GM21390 (cell line): ENCODE data around the gene NELFB.

ENCODE experiments used
- ATAC-seq: cut with Tn5 transposase; IDR thresholded peaks from one replicate; pipeline ENCODE4 v1.9.1; 2021; ENCODE audit not compliant: unreplicated experiment

Gene NELFB

DNA sequence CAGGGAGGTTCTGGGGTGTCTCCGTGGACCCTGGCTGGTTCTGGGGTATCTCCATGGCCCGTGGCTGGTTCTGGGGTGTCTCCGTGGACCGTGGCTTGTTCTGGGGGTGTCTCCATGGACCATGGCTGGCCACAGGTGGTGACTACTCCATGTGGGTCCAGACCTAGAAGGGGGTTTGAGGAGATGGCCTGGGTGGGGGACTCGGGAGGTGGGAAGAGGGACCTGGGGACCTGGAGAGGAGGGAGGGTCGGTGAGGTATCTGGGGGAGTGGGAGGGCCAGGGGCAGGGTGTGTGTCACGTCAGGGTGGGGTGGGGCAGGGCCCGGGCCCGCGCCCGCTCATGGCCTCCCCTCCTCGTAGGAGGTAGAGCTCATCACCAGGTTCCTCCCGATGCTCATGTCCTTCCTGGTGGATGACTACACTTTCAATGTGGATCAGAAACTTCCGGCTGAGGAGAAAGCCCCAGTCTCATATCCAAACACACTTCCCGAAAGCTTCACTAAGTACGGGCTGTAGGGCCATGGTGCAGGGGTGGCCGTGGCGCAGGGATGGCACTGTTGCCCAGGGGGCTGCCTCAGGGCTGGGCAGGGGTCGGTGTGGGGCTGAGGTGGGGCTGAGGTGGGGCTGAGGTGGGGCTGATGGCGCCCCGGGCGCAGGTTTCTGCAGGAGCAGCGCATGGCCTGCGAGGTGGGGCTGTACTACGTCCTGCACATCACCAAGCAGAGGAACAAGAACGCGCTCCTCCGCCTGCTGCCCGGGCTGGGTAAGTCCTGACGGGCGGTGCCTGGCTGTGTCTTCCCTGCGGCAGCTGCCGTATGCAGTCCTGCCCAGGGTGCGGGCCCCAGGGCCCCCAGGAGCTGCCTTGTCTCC is 11.7 kb downstream of the NELFB start:
- ATAC-seq, result no peak

GRCh38 chr9:137267933-137268355 is 12.8 kb downstream of the NELFB start:
- no peak for ATAC-seq

DNA sequence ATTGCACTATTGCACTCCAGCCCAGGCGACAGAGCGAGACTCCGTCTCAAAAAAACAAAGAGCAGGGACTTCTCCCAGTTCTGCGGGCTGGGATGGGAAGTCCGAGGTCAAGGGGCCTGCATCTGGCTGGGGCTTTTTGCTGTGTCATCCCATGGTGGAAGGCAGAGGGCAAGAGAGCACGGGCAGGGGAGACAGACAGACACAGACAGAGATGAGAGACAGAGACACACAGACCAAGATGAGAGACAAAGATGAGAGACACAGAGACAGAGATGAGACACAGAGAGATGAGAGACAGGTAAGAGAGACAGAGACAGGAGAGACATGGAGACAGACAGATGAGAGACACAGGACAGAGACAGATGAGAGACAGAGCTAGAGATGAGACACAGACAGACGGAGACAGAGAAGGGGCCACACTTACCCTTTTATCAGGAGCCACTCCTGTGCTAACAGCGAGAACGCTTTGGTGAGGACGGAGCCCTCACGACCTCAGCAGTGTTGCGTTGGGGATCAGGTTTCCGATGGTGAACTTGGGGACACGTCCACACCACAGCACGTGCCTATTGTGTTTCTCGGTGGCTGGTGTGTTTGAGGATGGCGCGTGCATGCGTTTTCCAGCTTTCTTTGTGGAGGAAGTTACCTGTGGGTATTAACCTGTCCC is 13.5 kb downstream of the NELFB start:
- no peak for ATAC-seq

GRCh38 chr9:137269231-137269772 is 14.2 kb downstream of the NELFB start:
- ATAC-seq, result no peak

- ATAC-seq, result no peak
Measured at GRCh38 chr9:137270929-137271695, 16.0 kb downstream of the NELFB start.

DNA sequence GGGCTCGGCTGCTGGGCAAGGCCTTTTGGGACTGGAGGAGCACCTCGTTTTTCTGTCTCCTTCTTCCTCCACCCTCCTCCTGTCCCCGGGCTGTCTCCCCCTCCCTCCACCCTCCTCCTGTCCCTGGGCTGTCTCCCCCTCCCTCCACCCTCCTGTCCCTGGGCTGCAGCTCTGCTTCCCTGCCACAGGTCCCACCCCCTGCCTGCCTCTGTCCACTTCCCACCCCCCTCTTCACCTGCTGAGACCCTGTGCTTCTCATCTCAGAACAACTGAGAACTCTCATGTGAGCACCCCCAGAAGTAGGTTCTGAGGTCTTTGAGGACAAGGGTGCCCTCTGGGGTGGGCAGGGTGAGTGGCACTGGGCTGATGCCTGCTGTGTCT is 16.6 kb downstream of the NELFB start:
- ATAC-seq, result no peak

- no peak for ATAC-seq
Measured at GRCh38 chr9:137272241-137273094, 17.3 kb downstream of the NELFB start.

DNA sequence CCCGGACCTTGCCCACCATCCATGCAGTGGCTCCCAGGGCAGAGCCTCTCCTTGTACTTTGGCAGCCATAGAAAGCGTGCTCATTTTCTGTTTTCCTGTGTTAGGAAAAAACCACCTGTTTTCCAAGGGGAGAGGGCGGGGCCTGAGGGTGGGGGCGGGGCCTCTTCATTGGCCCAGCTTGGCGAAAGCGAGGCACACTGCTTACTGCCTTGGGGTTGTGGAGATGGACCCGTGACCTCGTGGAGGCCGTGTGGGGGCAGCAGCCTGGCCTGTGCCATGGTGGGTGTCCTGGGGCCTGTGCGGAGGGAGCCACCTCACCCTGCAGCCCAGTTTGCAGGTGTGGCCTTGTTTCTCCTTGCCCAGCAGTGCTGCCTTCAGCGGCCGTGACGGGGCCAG is 18.0 kb downstream of the NELFB start:
- no peak for ATAC-seq

DNA sequence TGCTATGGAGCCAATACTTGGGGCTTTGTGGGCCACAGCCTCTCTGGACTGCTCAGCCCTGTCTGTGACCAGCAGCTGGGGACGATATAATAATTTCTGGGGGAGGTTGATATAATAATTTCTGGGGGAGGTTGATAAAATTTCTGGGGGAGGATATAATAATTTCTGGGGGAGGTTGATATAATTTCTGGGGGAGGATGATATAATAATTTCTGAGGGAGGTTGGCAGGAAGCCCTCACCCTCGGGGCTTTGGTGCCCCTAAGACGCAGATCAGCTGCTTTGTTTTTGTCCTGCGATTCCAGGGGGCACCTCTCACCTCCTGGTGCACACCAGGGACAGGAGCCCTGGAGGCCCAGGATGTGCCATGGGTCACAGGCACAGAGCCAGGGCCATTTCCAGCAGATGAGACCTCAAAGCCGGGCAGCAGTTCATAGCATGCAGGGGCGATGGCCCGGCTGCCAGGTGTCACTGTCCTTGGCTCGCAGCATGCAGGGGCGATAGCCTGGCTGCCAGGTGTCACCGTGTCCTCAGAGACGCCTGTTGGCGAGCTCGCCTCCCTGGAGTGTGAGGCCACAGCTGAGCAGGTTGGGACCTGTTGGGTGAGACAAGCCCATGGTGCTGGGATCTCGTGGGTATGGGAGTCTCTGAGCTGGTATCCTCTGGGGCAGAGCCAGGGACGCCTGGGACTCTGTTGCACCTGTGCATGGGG is 18.6 kb downstream of the NELFB start:
- no peak for ATAC-seq

DNA sequence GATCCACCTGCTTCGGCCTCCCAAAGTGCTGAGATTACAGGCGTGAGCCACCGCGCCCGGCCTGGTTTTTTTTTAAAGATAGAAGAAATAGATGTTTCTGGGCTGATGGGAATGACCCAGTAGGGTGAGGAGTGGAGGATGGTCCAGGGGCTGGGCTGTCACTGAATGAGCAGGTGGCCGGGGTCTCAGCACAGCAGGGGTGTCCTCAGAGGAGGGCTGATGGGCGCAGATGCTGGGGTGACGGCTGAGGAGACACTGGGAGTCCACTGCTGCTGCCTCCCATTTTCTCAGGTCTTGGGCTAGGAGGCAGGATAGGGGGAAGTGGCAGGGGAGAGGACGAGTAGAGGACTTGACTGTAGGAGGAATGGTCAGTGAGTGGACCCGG is 20.1 kb downstream of the NELFB start:
- ATAC-seq, result no peak

GRCh38 chr9:137275588-137276472 is 20.7 kb downstream of the NELFB start:
- no peak for ATAC-seq

GRCh38 chr9:137276473-137277328 is 21.6 kb downstream of the NELFB start:
- ATAC-seq, result peak; percentile 17

DNA sequence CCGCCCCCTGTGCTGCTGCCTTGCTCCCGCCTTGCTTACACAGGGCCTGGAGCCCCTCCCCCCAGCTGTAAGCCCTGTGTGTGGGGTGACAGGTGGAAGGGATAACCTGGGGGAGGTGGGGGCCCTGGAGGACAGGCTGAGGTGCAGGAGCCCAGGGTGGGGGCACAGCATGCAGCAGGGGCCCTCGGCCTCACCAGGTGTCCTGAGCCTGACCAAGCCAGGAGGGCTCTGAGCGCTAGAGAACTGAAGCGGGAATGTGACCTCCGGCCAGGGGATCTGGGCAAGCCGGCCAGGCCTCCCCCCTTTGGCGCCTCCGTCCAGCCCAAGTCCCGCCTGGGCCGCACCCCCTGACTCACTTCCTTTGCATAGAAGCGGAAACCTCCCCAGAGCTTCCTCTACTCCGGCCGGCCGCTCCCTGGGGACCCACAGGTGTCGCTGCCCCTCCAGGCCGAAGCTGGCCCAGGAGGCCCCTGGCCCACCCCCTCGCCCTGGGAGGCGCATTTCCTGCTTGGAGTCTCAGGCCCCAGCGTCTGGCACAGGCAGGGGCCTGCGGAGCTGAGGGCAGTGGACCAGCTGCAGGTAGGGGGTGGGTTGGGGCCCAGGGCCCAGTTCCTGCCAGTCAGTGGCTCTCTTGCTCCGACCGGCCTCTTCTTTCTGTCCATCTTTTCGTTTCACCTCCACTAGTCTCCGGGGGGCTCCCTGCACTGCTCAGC is 22.4 kb downstream of the NELFB start, which contains the start of gene TOR4A:
TOR4A (plus strand) TSS at position 398 of the 713 bp plus-strand sequence. CDS start 964 bp downstream, outside the sequence.
- ATAC-seq, result peak; percentile 75

- ATAC-seq, result no peak
Measured at GRCh38 chr9:137278061-137278701, 23.1 kb downstream of the NELFB start.

DNA sequence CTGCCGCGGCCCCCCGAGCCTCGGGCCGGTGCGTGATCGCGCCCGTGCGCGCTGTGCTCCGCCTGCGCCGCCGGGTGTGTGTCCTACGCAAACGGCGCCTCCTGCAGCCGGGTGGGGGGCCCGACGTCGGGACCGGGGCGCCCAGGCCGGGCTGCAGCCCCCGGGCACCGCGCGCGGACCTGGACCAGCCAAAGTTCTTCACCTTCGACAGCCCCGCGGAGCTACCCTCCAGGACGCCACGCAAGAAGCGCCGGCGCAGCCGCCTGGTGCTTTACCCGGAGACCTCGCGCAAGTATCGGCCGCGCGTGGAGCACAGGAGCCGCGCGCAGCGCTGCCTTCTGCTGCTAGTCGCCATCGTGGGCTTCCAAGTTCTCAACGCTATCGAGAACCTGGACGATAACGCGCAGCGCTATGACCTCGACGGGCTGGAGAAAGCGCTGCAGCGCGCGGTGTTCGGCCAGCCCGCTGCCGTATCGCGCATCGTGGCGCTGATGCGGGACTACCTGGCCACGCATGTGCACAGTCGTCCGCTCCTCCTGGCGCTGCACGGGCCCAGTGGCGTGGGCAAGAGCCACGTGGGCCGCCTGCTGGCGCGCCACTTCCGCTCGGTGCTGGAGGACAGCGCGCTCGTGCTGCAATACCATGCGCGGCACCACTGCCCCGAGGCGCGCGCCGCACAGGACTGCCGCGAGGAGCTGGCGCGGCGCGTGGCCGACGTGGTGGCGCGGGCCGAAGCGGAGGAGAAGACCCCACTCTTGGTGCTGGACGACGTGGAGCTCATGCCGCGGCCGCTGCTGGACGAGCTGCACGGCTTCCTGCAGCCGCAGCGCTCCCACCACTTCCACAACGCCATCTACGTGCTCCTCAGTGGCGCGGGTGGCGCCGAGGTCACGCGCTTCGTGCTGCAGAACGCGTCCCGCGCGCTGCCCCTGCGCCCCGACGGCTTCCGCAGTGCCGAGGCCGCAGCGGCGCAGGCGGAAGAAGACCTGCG is 23.9 kb downstream of the NELFB start:
- no peak for ATAC-seq
